ENCODE measurements around the gene CLTC.

Gene CLTC

DNA sequence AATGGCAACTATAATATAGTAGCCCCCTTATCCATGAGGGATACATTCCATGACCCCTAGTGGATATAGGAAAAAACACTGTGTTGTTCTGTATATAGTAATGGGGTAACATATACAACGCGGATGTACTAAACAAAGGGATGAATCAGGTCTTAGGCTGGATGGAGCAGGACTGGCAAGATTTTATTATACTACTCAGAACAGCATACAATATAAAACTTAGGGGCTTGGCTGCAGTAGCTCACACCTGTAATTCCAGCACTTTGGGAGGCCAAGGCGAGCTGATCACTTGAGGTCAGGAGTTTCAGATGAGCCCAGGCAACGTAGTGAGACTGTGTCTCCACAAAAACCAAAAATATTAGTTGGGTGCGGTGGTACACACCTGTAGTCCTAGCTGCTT, 114.5 kb downstream of the CLTC start:
- no peak for DNase-seq (ENCODE audit: extremely low spot score)
- TF ChIP-seq HDGF (IDR thresholded peaks at IDR 0.05; ENCODE audit: borderline replicate concordance), result no peak
- TF ChIP-seq ARNT (IDR thresholded peaks at IDR 0.05), result no peak
- no peak for TF ChIP-seq ZNF384 (IDR thresholded peaks at IDR 0.05)
- TF ChIP-seq SP1 (IDR thresholded peaks at IDR 0.05), result no peak
- TF ChIP-seq FOXA1 (IDR thresholded peaks at IDR 0.05), result no peak
- no peak for TF ChIP-seq FOXM1 (IDR thresholded peaks at IDR 0.05; ENCODE audit: borderline replicate concordance)
- no peak for TF ChIP-seq NFRKB (IDR thresholded peaks at IDR 0.05)
- no peak for TF ChIP-seq TARDBP (IDR thresholded peaks at IDR 0.05)
- no peak for TF ChIP-seq SUZ12 (IDR thresholded peaks at IDR 0.05)
- TF ChIP-seq, protein P1, sequence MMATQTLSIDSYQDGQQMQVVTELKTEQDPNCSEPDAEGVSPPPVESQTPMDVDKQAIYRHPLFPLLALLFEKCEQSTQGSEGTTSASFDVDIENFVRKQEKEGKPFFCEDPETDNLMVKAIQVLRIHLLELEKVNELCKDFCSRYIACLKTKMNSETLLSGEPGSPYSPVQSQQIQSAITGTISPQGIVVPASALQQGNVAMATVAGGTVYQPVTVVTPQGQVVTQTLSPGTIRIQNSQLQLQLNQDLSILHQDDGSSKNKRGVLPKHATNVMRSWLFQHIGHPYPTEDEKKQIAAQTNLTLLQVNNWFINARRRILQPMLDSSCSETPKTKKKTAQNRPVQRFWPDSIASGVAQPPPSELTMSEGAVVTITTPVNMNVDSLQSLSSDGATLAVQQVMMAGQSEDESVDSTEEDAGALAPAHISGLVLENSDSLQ (IDR thresholded peaks at IDR 0.05), result no peak
- TF ChIP-seq BHLHE40 (IDR thresholded peaks at IDR 0.05; ENCODE audit: borderline replicate concordance), result no peak
- TF ChIP-seq CTBP1 (IDR thresholded peaks at IDR 0.05; ENCODE audit: borderline replicate concordance), result no peak
- TF ChIP-seq L3MBTL2 (conservative IDR thresholded peaks at IDR 0.05), result no peak
- no peak for TF ChIP-seq ELF4 (IDR thresholded peaks at IDR 0.05)
- CTCF ChIA-PET, result interaction anchor here (0.7 kb wide), 1 partner anchor 20 kb away, joined by 3 read pairs; no protein-coding TSS in a partner anchor
- POLR2A ChIA-PET, result no interaction called here

DNA sequence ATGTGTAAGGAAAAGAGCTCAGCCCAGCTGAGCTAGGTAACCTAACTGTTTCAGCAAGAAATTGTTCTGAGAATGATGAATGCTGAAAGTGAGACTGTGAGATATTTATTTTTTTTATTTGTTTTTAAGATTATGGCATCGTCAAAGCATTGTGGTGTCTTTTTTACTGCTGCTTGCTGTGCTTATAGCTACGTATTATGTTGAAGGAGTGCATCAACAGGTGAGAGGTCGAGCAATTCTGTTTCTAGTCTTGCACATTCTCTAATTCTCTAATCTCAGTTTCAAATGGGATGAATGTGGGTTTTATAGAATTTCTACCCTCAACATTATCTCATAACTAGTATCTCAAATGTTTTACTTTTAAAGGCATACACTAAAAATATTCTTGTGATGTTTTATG, 117.6 kb downstream of the CLTC start:
- ChIA-PET POLR2A (interaction anchor here (0.6 kb wide), 2 partner anchors 36 to 228 kb away, joined by 3 read pairs; partner anchors contain the start of gene RNFT1), CTCF (interaction anchor here (0.6 kb wide), 1 partner anchor 436 kb away, joined by 3 read pairs; no protein-coding TSS in a partner anchor)
- TF ChIP-seq L3MBTL2 (conservative IDR thresholded peaks at IDR 0.05) (no peak), TARDBP (IDR thresholded peaks at IDR 0.05) (no peak), NFRKB (IDR thresholded peaks at IDR 0.05) (no peak)
- DNase-seq (ENCODE audit: extremely low spot score), result no peak

DNA sequence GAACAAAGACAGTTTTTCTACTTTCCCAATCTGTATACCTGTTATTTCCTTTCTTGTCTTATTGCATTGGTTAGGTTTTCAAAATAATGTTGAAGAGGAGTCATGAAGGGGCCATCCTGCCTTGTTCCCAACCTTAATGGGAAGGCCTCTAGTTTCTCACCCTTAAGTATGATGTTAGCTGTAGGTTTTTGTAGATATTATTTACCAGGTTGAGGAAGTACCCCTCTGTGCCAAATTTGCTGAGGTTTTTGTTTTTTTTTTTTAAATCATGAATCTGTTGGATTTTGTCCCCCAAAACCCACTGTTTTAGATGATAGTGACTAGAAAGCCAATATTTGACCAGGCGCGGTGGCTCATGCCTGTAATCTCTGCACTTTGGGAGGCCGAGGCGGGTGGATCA, 124.1 kb downstream of the CLTC start:
- TF ChIP-seq SUZ12 (IDR thresholded peaks at IDR 0.05) (no peak), FOXM1 (IDR thresholded peaks at IDR 0.05; ENCODE audit: borderline replicate concordance) (no peak), FOXA1 (IDR thresholded peaks at IDR 0.05) (no peak), ARNT (IDR thresholded peaks at IDR 0.05) (no peak), HDGF (IDR thresholded peaks at IDR 0.05; ENCODE audit: borderline replicate concordance) (no peak)

DNA sequence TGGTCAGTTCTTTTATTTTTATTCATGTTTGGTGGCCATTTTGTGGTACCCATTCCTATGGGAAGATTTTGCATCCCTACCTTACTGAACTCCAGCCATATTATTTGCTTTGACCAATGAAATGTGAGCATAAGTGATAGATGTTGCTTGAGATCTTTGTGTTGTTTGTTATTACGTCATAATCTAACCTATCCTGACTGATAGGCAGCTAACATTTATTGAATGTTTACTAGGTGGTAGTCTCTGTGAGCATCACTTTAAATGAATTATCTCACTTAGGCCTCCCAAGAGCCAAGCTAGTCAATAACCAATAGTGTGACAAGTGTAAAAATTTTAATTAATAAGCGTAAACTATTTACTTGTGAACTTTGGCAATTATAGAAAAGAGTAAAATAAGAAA, 125.3 kb downstream of the CLTC start:
- ChIA-PET POLR2A (no interaction called here), CTCF (no interaction called here)
- TF ChIP-seq ELF4 (IDR thresholded peaks at IDR 0.05) (no peak), SP1 (IDR thresholded peaks at IDR 0.05) (no peak), ZNF384 (IDR thresholded peaks at IDR 0.05) (no peak), FOXK2 (IDR thresholded peaks at IDR 0.05) (no peak), SUZ12 (IDR thresholded peaks at IDR 0.05) (no peak), CTBP1 (IDR thresholded peaks at IDR 0.05; ENCODE audit: borderline replicate concordance) (no peak), TARDBP (IDR thresholded peaks at IDR 0.05) (no peak), FOXA1 (IDR thresholded peaks at IDR 0.05) (no peak), L3MBTL2 (conservative IDR thresholded peaks at IDR 0.05) (no peak), HDGF (IDR thresholded peaks at IDR 0.05; ENCODE audit: borderline replicate concordance) (no peak), BHLHE40 (IDR thresholded peaks at IDR 0.05; ENCODE audit: borderline replicate concordance) (no peak), LEF1 (IDR thresholded peaks at IDR 0.05; ENCODE audit: borderline replicate concordance) (no peak), NFRKB (IDR thresholded peaks at IDR 0.05) (no peak), ARNT (IDR thresholded peaks at IDR 0.05) (no peak), FOXM1 (IDR thresholded peaks at IDR 0.05; ENCODE audit: borderline replicate concordance) (no peak)
- TF ChIP-seq, protein P1 (IDR thresholded peaks at IDR 0.05), result no peak
- DNase-seq (ENCODE audit: extremely low spot score), result no peak

More for the DNA sequence above, 124.1 kb downstream of the CLTC start:
- no peak for DNase-seq (ENCODE audit: extremely low spot score)
- CTCF ChIA-PET, result no interaction called here
- POLR2A ChIA-PET, result no interaction called here
